ENCODE data around the gene SCN1A.

The SCN1A gene

GRCh38 chr2:166092889-166093288, 34.9 kb downstream of the SCN1A start:
- TF ChIP-seq, protein P1, sequence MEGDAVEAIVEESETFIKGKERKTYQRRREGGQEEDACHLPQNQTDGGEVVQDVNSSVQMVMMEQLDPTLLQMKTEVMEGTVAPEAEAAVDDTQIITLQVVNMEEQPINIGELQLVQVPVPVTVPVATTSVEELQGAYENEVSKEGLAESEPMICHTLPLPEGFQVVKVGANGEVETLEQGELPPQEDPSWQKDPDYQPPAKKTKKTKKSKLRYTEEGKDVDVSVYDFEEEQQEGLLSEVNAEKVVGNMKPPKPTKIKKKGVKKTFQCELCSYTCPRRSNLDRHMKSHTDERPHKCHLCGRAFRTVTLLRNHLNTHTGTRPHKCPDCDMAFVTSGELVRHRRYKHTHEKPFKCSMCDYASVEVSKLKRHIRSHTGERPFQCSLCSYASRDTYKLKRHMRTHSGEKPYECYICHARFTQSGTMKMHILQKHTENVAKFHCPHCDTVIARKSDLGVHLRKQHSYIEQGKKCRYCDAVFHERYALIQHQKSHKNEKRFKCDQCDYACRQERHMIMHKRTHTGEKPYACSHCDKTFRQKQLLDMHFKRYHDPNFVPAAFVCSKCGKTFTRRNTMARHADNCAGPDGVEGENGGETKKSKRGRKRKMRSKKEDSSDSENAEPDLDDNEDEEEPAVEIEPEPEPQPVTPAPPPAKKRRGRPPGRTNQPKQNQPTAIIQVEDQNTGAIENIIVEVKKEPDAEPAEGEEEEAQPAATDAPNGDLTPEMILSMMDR (conservative IDR thresholded peaks at IDR 0.05) = no peak
- H3K27ac ChIP-seq = no peak overlapping the region

GRCh38 chr2:166091439-166091838, 36.4 kb downstream of the SCN1A start:
- H3K27ac ChIP-seq = no peak overlapping the region
- TF ChIP-seq, protein P1 (conservative IDR thresholded peaks at IDR 0.05) = no peak

GRCh38 chr2:166090908-166091307, 36.9 kb downstream of the SCN1A start:
- H3K27ac ChIP-seq = no peak overlapping the region
- TF ChIP-seq, protein P1 (conservative IDR thresholded peaks at IDR 0.05) = no peak

DNA sequence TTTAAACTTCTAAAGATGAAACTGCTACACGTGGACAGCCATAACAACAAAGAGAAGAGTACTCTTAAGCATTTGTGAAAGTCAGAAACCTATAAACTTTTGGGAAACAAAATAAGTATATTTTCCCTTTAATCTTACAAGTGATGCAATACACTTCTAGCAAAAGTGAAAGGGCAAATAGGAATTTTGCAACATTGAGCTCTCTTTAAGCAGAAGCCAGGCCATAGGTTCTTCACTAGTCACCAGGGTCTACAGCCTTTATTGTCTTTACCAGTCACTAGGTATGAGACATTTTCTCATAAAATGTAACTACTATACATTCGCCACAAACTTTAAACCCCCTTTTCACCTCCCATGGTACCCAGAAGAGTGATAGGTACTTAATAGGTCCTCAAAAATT, 37.5 kb downstream of the SCN1A start:
- TF ChIP-seq, protein P1 (conservative IDR thresholded peaks at IDR 0.05) = no peak
- no peak overlapping the region for H3K27ac ChIP-seq

GRCh38 chr2:166088634-166089033, 39.2 kb downstream of the SCN1A start:
- TF ChIP-seq, protein P1 (conservative IDR thresholded peaks at IDR 0.05) = no peak
- no peak overlapping the region for H3K27ac ChIP-seq

DNA sequence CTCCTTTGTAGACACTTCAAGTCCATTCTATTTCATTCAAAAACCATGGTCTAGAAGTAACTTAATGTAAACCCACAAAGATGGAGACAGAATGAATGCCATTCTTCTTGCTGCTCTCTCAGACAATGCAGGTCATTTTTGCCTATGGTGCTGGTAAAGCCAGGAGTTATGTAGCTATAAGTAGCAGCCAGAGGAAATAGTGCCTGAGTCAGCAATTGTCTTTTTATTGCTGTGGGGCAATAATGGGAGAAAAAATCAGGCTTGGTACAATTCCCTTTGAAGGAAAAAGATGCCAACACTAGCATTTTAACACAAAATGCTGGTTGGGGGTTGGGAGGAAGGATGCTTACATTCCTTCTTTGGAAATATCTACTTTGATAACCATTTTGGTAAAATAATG, 43.5 kb downstream of the SCN1A start:
- no peak overlapping the region for H3K27ac ChIP-seq
- TF ChIP-seq, protein P1 (conservative IDR thresholded peaks at IDR 0.05) = no peak

DNA sequence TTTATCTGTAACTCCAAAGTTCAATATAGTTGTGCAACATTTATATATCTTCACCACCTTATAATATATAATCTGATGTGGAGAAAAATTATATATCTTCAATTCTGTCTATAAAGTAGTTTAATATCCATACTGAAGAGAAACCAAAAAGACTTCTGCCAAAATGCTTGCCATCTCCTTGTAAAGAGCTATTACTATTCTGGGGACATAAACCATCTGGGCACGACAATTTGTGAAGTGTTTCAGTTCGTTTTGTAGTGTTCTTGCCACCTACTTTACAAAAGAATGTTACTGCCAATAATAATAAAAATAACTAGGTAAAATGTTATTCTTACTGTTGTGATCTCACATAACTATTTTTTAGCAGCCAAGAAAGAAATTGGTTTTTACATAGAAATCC, 45.1 kb downstream of the SCN1A start:
- TF ChIP-seq, protein P1 (conservative IDR thresholded peaks at IDR 0.05) = no peak
- H3K27ac ChIP-seq = no peak overlapping the region

GRCh38 chr2:166081852-166082251, 46.0 kb downstream of the SCN1A start:
- no peak overlapping the region for H3K27ac ChIP-seq
- TF ChIP-seq, protein P1 (conservative IDR thresholded peaks at IDR 0.05) = no peak
